Jurkat, Clone E6-1 (cell line): ENCODE results near the gene EFHD2. TPM values are rescaled to one million over a fixed set of nuclear protein-coding genes. Genes with fewer than 3 reads are reported as not detected.
"Not testable (repeated sequence)": the region's sequence is repeated elsewhere in the genome, so short reads cannot be mapped to it uniquely, and the experiment has no call there.

Source experiments
- DNase-seq: peaks from one replicate; pipeline ENCODE4 v3.0.0-alpha.2; 2011; ENCODE audit warnings: low read depth, low spot score
- H3K4me3 ChIP-seq: 2 replicates; pipeline ENCODE4 v1.5.1; 2011; ENCODE audit warnings: mild to moderate bottlenecking, low read length, control low read depth, moderate library complexity
- polyA plus RNA-seq: library from polyadenylated mRNA; unstranded; fragments of >200 nt; gene quantifications from one replicate; pipeline ENCODE4 v1.2.1, GENCODE V29; 2012; ENCODE audit warnings: missing spikeins; ENCODE audit not compliant: insufficient read length, insufficient read depth

EFHD2 gene
- polyA plus RNA-seq: 49.2 TPM

DNA sequence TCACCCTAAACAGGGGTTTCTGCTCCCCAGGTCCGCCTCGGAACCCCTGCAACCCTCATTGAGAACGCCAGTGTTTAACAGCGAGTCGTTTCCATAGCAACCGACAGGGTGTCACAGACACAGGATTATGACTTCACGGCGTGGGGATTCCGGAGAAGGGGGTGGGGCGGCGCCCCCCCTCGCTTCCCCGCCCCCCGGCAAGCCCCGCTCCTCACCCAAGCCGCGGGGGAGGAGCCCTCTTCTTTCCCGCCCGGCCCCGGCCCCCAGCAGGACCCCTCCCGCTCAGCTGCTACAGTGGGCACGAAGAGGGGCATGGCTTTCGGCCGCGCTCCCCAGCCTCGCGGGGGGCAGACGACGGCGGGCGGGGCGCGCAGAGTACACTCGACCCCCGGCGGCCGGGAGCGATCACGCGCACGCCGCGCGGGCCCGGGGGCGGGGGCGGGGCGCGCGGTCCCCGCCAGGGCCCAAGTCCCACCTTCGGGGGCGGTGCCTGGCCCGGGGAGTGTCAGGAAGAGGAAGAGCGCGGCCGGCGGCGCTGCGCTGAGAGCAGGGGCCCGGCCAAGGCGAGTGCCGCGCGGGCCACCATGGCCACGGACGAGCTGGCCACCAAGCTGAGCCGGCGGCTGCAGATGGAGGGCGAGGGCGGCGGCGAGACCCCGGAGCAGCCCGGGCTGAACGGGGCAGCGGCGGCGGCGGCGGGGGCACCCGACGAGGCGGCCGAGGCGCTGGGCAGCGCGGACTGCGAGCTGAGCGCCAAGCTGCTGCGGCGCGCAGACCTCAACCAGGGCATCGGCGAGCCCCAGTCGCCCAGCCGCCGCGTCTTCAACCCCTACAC lies at the start of gene EFHD2:
Gene EFHD2, plus strand, starts transcription at position 501 of the 835 bp plus-strand sequence. Its CDS starts 84 bp downstream, at position 585.
- peak; percentile 72 for DNase-seq
- H3K4me3 ChIP-seq: peak within 1 kb of the TSS; percentile 73

- H3K4me3 ChIP-seq: no peak overlapping the region
- DNase-seq: no peak
These were observed 49.0 kb upstream of the EFHD2 start for GRCh38 chr1:15360700-15361099.

DNA sequence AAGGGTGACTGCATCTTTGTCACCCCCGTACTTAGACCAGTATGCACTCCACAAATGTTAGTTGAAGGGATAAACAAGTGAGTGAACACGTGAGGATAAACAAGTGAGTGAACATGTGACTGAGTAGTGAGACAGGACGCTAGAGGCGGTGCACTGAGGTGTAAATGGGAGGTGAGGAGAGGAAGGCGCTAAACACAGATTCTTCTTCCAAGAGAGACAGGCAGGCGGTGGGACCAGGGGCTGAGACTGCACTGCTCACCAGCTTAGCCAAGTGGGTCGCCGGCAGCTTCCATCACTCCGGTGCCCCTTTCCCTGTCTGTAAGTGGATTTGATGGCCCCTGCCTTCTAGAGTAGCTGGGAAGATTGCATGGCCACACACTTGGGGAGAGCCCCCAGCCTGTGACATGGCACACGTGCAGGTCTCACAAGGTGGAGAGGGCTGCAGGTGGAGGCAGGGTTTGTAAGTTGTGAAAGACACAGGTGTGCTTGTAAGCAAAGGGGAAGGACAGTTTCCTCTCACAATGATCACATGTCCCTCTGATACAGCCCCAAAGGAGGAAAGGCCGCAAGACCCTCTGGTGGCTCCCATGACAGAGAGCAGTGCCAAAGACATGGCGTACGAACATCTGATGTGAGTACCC lies 47.5 kb upstream of the EFHD2 start:
- no peak overlapping the region for H3K4me3 ChIP-seq
- no peak for DNase-seq

GRCh38 chr1:15362737-15363128 lies 47.0 kb upstream of the EFHD2 start:
- DNase-seq: no peak
- H3K4me3 ChIP-seq: no peak overlapping the region

- no peak overlapping the region for H3K4me3 ChIP-seq
- no peak for DNase-seq
These were observed 44.9 kb upstream of the EFHD2 start for GRCh38 chr1:15364740-15365139.

- H3K4me3 ChIP-seq: no peak overlapping the region
- DNase-seq: no peak
These were observed 40.8 kb upstream of the EFHD2 start for GRCh38 chr1:15368888-15369287.

DNA sequence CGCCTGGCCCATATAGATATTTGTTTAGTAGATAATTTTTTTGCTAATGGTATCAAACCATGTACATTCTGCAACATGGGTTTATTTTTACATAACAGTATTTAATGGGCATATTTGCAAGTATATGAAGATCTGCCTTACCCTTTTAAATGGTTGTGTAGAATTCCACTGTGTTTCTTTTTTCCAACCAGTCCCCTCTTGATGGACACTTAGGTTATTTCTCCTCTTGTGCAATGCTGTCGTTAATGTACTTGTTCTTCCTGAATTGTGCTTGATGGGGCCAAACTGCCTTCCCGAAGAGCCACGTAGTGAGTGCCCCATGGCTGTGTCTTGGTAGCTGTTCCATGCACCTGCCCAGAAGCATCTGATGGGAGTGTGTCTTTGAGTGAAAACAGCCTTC lies 39.4 kb upstream of the EFHD2 start:
- H3K4me3 ChIP-seq: no peak overlapping the region

GRCh38 chr1:15370781-15371520 lies 38.7 kb upstream of the EFHD2 start:
- DNase-seq: no peak
- no peak overlapping the region for H3K4me3 ChIP-seq

More for the DNA sequence above, 39.4 kb upstream of the EFHD2 start:
- DNase-seq: no peak

GRCh38 chr1:15371610-15372545 lies 37.8 kb upstream of the EFHD2 start:
- DNase-seq: no peak
- no peak overlapping the region for H3K4me3 ChIP-seq

DNA sequence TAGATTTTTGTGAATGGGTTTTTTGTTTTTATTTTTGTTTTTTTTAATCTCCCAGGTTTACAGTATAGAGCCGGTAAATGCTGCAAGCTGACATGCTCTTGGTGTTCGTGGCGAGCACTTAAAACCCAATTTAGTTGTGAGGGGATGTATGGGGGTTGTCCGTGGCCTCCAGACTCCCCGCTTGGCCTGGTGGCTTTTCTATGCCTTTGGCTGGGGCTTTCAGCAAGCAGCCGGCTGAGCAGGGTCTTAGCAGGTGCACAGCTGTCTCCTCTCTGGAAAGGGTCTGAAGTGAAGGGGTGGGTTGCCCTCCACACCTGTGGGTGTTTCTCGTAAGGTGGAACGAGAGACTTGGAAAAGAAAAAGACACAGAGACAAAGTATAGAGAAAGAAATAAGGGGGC lies 31.0 kb upstream of the EFHD2 start:
- no peak for DNase-seq
- no peak overlapping the region for H3K4me3 ChIP-seq

GRCh38 chr1:15379151-15379550 lies 30.5 kb upstream of the EFHD2 start:
- not testable (repeated sequence) for H3K4me3 ChIP-seq, DNase-seq

DNA sequence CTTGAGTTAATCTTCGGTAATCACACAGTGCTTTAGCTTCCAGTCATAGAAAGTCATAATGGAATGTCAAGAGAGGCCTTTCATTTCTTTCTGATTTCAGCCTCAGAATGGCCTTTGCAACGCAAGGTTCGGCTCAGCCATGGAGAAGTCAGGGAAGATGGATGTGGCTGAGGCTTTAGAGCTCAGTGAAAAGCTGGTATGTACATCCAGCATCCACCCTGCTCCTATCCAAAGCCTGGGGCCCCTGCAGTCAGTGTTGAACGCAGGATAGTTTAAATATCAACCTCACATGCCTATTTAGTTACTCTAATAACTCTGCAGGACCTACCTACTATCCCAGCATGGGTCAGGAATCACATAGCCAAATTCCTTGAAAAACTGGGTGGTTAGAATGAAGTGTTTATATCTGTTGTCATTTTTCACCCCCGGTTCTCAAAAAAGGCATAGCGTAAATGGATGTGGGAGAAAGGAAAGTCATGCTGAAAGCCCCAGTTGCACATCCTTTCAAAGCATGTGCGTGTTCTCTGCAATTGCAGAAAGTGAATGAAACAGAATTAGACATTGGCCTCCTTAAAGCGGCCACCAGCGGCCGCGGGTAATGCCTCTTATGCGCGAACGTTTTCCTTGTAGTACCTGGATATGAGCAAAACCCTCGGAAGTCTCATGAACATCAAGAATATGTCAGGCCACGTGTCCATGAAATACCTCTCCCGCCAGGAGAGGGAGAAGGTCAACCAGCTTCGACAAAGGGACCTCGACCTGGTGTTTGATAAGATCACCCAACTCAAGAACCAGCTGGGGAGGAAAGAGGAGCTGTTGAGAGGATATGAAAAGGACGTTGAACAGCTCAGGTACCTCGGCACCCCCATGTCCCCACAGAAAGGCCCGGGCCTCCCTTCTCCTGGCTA lies 28.8 kb upstream of the EFHD2 start:
- H3K4me3 ChIP-seq: no peak overlapping the region
- no peak for DNase-seq

DNA sequence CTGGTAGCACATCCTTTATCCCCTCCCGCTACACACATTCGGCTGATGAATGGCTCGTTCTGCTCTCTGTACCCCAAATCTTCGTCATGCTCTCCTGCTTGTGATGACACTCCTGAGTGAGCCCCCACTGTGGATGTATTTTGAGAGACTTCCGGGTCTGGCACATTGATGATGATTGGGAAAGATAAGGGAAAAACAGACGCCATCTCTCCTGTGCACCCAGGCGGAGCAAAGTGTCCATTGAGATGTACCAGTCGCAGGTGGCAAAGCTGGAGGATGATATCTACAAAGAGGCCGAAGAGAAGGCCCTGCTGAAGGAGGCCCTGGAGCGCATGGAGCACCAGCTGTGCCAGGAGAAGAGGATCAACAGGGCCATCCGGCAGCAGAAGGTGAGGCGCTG lies 27.9 kb upstream of the EFHD2 start:
- no peak overlapping the region for H3K4me3 ChIP-seq
- DNase-seq: no peak

GRCh38 chr1:15382601-15383518 lies 26.8 kb upstream of the EFHD2 start:
- H3K4me3 ChIP-seq: no peak overlapping the region
- DNase-seq: no peak

DNA sequence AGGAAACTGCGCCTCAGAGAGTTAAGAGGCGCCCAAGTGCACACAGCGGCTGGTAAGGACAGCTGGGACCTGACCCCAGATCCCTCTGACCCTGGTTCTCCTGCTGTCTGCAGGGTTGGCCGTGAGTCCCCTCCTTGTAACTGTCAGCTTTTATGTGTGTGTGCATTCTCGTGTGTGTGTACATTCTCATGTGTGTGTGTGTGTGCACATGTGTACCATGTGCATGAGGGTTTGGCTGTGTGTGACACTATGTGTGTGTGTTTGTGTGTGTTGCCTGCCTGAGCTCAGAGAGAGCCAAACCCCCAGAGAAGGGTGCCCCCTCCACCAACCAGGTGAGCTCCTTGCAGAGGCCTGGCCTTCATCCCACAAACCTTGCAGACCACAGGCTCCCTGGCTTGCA lies 25.9 kb upstream of the EFHD2 start:
- no peak for DNase-seq
- no peak overlapping the region for H3K4me3 ChIP-seq

DNA sequence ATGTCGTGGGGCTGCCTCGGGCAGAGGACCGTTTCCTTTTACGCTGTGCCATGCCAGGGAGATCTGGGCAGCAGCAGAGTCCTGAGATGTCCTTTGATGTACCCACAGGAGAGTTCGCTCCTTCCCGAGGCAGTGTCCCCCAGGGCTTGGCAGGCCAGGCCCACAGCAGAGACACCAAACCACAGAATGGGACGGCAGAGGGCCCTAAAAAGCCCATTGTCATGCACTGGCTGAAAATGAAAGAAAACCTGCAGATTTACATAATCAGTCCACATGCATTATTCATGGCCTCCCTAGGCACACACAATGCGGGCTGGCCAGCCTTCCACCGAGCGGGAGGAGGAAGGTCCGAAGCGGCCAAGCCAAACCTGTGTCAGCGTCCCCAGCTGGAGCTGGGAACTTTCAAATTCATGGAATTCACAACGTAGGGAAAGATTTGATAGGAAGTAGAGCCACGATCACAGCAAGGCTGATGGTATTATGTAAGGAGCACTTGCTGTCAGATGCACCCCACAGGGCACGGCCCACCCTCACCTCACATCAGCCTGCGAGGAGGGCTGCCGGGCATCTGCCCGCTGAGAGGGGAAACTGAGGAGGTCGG lies 25.3 kb upstream of the EFHD2 start:
- H3K4me3 ChIP-seq: no peak overlapping the region
- no peak for DNase-seq

- DNase-seq: no peak
- no peak overlapping the region for H3K4me3 ChIP-seq
These were observed 24.3 kb upstream of the EFHD2 start for GRCh38 chr1:15385420-15385819.
